ENCODE results near the gene CPPED1.

CPPED1 gene

DNA sequence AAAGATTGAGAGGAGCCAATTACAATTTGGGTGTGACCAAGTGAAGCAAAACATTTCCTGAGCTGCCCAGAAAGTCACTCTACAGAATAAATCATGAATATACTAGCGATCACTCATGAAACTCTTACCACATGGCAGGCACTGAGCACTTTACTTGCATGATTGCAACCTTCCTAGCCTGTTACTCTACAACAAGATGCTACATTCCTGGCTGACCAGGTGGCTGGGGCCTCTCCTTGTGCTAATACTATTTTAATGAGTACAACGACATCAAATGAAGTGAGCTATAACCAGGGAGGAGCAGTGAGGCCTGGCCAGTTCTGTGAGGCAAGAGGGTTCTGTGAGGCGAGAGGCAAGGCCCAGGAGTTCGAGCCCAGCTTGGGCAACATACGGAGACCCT lies 75.2 kb downstream of the CPPED1 start:
- peak; percentile 27 for DNase-seq

DNA sequence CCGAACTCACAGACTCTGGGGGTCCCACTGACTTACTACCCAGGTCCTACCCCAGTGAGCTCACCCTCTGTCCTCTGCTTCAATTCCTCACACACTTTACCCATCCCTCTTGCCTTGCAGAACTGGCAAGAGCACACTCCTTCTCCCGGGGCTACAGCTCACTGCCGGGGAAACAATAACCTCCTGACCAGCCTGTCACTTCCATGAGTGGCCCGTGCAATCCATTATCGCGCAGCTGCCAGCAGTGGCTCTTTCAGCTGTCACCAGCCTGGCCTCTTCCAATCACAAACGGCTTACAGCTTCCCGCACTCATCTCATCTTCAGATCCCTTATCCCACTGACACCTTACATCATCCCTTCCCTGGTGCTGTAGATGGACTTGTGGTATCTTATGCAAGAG lies 79.5 kb downstream of the CPPED1 start:
- DNase-seq, result no peak

DNA sequence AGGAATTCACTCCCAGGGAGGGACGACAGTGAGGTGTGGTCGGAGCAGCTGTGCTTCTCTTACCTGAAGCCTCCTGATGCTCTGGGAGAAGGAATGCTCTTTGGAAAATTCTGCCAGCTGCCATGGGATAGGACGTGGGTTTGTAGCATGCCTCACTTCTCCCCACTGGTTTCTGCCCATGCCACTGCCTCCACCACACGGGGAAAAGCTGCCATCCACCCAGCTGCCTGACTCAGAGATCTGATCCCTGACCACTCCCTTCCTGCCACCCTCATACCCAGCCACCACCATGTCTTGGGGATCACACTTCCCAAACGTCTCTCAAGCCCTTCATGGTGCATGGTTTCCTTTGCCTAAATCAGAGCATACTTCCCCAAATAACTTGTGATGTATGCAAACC lies 80.0 kb downstream of the CPPED1 start:
- DNase-seq, result no peak

DNA sequence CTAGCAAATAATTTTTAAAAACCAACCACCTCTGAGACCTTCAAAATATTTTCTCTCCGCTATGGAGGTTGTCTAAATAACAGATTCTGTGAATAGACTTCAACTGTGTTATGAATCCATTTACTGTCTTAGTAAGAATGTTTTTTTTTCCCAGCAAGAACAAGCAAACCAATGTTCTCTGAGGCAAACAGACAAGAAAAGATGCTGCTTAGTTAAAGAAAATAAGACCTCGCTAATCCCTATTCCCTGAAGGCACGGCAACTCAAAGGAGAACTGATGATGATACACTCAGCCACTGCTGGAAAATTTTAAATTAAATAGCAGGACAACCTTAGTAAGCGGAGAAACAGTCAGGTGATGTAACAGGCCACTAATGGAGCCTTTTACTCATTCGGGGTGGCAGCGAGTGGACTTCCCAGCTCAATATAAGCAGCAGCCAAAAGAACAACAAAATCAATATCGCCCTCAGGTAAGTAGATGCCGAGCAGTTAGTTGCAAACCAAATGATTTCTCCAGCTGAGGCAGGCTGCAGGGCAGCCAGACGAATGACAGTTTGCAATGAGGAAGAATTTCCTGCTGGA lies 81.8 kb downstream of the CPPED1 start:
- DNase-seq, result no peak

DNA sequence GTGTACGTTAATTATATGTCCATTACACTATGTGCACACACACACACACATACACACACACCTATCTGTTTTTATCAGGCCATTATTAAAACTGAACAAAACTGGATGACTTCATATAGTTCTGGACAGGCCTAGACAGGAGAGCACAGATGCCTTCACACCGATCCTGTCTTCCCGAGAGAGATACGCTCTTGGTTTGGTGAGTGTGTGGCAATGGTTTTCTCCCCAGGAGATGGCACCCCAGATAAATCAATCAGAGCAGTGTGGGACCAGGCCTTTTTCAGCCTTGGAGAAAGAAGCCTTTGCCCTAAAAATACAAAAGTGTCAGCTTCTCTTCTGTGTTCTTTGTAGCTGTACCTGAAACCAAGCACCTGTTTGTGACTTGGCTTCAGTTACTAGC lies 83.7 kb downstream of the CPPED1 start:
- no peak for DNase-seq

DNA sequence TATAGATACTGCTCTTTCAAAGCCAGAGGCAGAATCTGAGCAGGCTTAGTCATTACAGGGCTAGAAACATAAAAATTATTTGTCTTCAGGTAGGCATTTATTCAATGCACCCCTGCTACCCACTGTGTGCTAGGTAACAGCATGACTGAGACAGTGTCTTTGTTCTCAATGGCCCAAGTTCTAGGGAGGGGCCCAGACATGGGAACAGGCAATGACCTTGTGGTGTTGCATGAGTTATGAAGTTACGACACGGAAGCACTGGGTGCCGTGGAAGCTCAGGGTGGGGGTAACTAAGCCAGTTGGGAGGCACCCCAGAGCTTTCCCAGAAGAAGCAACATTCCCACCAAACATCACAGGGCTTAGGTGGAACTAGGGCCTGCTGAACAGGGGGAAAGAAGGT lies 87.0 kb downstream of the CPPED1 start:
- DNase-seq, result no peak

DNA sequence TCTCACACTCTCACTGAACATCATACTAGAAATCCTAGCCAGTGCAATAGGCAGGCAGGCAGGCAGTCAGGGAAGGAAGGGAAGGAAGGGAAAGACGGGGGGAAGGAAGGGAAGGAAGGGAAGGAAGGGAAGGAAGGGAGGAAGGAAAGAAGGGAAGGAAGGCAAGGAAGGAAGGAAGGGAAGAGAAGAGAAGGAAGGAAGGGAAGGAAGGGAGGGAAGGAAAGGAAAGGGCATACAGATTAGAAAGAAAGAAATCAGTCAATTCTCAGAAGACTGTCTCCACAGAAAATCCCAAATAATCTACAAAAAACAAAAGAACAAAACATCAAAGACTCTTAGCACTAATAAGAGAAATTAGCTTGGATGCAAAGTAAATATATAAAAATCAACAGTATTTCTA lies 93.9 kb downstream of the CPPED1 start:
- DNase-seq, result no peak

DNA sequence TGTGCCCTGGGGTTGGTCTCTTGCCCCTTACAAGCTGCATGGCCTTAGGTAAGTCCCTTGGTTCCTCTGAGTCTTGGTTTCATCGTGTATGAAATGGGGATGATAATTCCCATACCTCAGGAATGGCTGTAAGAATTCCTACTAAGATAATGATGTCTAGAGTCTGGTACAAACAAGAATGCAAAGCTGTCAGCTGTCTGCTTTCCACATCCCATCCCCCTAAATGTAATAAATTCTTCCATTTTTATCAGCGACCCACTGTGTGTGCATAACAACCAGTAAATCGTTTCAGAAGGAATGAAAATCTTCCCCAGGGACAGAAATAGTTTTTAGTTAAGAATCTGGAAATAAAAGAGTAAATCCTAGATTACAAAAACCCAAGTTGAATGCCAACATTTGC lies 95.4 kb downstream of the CPPED1 start:
- DNase-seq, result no peak

DNA sequence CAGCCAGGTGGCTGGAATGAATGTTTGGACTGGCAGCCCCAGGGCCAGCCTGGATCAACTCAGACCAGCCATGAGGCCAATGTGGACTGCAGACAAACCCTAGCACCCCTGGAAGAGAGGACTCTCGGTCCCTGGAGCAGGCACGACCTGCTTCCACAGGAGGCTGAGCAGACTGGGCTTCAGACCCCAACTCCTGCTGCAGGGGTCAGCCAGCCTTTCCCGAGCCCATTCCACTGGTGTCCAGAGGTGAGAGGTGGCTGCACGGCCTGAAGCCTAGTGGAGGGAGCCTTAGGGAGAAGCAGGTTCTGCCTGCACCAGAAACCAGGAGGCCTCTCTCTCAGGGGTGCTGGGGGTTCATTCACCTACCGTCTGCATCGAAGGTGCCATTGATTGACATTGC lies 97.1 kb downstream of the CPPED1 start:
- no peak for DNase-seq

DNA sequence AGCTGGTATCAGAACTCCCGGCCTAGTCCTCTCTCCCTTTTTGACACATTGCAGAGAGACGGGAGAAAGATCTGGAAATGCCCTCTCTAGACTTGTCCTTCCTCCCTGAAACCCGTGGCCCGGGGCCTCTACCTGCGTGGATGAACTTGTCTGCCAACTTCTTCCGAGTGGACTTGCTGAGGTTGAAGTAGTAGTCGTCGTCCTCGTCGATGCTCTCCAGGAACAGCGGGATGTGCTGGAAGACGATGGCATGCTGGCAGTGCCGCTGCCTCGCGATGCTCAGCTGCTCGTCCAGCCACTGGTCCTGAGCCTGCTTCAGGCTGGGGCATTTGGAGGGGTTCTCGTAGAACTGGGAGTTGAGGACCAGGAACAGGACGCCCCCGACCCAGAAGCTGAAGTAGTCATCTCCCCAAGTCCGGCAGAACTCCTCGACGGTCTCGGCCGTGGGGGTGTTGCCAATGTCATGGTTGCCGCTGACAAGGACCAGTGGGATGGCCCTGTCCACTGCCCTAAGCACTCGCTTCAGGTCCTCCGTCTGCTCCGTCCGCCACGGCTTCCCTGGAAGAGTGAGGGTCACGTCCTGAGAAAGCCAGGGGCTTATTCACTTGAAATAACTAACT lies 99.1 kb downstream of the CPPED1 start:
- DNase-seq, result no peak

DNA sequence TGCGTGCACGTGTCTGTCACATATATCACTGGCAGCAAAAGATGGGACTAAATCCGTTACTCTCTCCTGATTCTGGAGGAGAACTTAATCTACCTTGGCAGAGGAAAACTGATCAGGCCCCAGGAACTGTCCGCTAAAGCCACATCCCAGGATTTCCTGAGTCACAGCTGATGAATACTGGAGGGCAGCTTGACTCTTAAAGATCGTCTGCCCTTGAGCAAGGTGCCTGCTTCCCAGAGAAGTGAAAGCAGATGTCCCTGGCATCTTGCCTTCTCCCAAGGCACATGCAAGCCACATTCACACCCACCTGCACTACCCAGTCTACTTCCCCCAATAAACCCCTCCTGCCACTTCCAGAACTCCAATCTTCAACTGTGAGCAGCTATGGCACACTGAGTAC lies 99.8 kb downstream of the CPPED1 start:
- DNase-seq, result no peak

DNA sequence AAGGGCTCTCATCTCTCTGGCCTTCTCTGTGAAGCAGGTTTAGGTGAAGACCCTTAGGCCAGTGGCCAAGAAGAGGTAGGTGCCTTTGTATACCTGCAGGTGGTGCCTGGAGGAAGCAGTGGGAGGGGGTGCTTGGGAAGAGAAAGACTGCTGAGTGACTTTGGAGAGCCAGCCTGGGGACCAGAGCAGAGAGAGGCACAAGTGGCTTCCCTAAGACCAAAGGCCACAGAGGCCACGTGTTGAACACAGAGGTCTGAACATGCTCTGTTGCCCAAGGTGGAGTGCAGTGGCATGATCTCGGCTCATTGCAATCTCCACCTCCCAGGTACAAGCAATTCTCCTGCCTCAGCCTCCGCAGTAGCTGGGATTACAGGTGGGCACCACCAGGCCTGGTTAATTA lies 103.5 kb downstream of the CPPED1 start:
- DNase-seq, result no peak

DNA sequence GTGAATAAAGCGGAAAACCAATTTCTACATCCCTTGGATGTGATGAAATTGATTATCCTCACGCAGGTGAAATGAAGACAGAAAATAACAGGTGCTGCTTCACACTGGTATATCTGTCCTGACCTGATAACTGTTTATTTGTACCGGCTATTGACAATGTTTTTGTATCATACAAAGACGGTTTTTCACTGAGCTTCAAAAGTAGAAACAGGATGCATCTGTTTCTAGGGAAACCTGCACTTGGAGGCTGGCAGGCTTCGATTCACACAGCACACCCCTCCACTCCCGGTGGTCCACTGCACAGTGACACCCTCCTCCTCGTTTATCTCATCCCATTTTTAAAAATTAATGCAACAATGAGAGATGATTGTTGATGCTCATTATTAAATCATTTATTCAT lies 104.5 kb downstream of the CPPED1 start:
- DNase-seq, result no peak

DNA sequence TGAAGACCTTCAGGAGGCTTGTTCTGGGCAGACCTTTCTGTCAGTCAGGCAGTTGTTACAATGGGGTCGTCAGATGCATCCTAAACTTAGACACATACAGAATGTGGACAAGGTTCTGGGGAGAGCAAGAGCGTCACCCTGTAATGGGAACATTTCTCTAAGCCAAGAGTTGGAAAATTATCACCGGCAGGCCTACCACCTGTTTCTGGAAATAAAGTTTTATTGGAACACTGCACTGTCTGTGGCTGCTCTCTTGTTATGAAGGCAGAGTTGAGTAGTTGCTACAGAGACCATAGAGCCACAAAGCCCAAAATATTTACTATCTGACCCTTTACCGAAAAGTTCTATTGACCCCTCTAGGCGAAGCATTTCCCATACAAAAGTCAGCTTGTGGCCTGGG lies 106.2 kb downstream of the CPPED1 start:
- no peak for DNase-seq

DNA sequence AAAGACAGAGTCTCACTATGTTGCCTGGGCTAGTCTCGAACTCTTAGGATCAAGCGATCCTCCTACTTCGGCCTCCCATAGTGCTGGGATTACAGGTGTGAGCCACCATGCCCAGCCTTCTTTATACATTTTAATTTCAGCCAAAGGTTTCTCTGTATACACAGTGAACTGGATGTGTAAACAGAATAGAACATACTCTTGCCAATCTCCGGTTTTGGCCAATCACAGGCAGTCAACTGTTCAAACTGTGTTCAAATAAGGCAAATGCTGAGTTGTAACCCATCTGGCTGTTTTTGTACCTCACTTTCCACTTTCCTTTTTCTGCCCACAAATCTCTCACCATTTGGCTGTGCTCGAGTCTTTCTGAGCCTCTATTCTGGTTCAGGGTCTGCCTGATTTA lies 108.2 kb downstream of the CPPED1 start:
- DNase-seq, result no peak

DNA sequence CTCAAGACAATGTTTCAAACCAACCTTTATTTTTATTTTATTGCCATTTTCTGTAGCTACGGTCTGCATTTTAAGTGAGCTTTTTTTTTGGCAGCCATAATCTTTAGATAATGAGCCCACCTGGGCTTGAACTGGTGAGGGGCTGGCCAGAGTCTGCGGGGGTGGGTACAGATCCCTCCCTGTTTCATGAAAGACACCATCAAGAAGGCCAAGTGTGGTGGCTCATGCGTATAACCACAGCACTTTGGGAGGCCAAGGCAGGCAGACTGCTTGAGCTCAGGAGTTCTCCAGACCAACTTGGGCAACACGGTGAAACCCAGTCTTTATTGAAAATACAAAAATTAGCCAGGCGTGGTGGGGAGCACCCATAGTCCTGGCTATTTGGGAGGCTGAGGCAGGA lies 113.7 kb downstream of the CPPED1 start:
- DNase-seq, result no peak

DNA sequence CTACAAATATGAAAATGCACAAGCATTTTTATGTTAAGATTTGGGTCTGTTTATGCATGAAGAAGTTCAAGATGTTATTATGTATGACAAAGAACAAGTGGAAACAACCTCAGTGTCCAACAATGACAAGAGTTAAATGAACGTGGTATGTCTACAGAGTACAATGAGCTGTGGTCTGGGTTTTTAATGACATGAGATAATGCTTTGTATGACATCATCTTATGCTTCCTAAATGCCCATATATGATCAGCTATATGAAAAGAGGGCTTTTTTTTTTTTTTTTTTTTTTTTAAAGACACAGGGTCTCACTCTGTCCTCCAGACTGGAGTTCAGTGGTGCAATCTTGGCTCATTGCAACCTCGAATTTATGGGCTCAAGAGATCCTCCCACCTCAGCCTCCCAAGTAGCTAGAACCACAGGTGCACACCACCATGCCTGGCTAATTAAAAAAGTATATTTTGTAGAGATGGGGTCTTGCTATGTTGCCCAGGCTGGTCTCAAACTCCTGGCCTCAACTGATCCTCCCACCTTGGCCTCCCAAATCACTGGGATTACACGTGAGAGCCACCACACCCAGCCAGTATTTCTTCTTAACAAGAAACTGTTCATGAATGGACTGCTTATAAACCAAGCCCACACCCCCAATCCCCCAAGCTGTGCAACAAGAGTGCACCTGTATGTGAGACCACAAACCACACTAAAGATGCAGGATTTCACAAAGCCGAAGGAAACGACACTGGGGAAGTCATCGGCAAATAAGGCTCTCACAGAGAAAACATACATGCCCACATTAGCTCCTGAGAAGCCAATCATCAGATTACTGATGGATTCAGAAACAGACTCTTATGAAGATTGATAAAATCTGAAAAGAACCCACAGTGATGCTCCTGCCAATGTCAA lies 114.5 kb downstream of the CPPED1 start:
- no peak for DNase-seq

DNA sequence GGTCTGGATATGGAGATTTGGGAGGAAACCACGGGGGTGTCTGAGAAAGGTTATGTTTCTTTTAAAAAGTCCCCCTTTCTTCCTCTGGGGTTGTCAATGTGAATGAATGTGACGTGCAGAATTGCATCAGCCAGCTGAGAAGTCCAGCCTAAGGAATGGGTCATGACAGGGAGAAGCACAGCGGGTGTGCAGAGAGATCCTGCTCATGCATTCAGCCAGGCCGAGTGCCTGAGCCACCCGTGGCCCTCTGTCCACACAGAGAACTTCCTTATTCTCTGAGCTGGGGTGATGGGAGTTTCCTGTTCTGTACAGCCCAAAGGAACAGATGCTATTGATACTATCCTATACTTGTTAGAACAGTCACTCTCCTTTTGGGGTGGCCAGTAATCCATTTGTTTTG lies 117.9 kb downstream of the CPPED1 start:
- DNase-seq, result peak; percentile 26

DNA sequence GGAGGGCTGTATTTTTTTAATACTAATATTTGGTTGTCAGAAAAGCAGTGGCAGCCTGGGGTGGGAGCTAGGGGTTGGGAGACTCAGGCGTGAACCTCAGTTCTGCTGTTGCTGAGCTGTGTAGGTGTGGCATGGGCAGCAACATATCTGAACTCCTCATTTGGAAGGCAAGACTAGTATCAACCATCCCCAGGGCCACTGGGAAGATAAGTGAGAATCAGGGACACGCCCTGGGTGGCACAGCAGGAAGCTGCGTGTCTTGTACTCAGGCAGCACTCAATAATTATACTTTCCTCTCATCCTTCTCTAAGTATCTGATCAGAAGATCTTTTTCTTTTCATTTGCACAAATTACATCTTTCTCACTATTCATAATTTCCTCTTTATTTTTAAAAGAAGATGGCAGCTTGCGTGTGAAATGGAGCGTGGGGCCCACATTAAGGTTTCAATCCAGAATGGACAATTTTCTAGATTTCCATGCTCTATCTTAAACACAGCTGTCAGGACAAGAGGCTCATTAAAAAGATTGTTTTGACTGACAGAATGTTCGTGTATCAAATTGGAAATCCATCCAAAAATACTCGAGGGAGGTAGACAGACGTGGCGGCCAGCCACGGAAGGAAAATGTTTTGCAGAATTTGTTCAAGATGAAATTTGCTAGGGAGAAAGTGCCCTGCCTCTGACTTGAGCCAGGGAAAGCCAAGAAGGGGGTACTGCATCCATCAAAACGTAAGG lies 121.1 kb downstream of the CPPED1 start:
- DNase-seq, result no peak

DNA sequence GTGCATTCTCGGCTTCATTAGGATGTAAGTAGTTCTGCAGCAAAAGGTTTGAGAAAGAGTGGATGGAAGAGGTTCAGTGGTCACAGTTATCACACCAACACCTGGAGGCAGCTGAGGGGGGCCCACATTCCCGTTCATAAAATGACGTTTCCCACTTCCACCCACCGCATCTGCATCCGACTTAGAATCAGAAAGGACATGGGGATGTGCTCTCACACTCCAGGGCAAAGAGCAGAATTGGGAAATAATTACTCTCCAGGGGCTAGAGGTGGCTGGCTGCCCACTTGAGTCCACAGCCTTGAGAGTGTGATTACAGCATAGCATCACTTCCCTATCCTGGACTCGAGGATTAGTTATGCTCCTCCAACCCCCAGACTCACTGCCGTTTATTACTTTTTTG lies 122.0 kb downstream of the CPPED1 start:
- peak; percentile 22 for DNase-seq

DNA sequence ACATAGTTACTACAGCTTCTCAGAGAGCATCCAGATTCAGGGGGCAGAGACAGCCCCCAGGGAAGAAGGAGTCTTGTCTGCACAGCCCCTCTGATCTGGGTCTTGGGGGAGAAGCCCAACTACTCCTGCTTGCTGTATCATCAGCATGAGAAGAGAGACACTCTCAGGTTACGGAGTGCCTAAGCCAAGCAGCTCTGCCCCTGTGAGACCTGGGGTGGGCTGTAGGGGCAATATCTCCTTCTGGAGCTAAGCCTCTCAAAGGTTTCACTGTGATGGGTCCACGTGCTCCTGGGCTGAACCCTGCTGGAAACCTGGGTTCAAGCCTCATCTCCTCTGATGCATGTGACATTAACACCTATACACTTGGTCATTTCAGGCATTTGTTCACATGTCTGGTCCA lies 123.2 kb downstream of the CPPED1 start:
- DNase-seq, result no peak

DNA sequence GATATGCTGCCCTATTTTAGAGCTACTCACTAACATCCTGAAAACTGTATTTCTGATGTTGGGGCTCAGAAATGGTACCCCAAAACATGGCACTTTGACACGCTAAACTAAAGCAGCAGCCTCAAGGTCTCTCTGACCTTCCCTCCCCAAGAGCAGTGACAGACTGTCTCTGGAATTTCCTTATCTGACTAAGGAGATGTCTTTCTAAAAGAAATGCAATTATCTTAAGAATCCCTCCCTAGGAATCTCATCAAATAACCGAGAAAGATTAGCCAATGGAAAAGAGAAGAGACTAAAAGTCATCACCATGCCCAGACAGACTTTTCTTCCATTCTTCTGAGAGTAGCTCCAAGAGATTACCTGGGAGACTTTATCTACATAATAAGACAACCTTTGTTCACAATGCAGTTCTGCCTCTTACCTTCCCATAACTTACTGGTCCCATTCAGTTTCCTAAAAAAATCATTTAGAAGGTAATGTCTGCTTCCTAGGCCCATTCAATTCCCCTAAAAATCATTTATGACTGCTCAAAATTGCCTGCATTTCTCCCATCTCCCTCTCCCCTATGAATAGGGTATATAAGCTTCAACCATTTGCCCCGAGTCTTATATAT lies 123.9 kb downstream of the CPPED1 start:
- peak; percentile 15 for DNase-seq

DNA sequence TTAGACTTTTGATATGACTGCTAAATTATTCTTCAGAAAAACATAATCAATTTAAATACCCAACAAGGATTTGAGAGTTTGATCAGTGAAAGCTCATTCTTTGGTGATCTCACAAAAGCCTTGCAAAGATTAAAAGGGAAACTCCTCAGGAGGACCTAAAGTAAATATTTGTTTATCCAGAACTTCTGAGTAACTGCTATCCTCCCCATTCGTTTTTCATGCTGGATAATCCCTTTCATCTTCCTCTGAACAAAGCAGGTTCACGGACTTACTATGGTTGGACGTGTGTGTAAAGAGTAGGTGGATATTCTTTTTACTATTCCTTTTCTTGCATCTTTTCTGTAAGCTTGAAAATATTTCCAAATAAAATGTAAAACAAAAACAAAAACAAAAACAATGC lies 124.7 kb downstream of the CPPED1 start:
- no peak for DNase-seq

All from fibroblast of upper back skin (primary cell).